Measurements from ENCODE around the gene GPATCH8. TPM values are rescaled to one million over a fixed set of nuclear protein-coding genes. Genes with fewer than 3 reads are reported as not detected.

The GPATCH8 gene
- total RNA-seq, 3 donors from 2014 or later (not counting 1 experiment from before 2014, with no cell fraction given), result 104 to 111 (median 109) TPM

GRCh38 chr17:44356241-44356640 lies 147.0 kb downstream of the GPATCH8 start:
- Histone ChIP-seq H3K27ac (ENCODE audit: low read length) (no peak overlapping the region), H3K4me1 (ENCODE audit: control insufficient read depth, insufficient read depth, low read length) (peaks cover 7% of the 10 kb centered on the region), H3K36me3 (ENCODE audit: control insufficient read depth, insufficient read depth, low read length) (peaks cover 6% of the 10 kb centered on the region), H3K4me3 (ENCODE audit: low read length) (no peak overlapping the region), H3K27me3 (ENCODE audit: control insufficient read depth, insufficient read depth, low read length) (no peaks in the 10 kb centered on the region), H3K9me3 (ENCODE audit: control insufficient read depth, insufficient read depth, low read length) (no peaks in the 10 kb centered on the region)
- Mint-ChIP-seq H3K27me3 (ENCODE audit: low read depth in 2 of 2) (peaks cover 8 to 11% of the 10 kb centered on the region in 2 donors), H3K4me3 (no peak overlapping the region), H3K36me3 (no peaks in the 10 kb centered on the region), H3K4me1 (no peaks in the 10 kb centered on the region), H3K9me3 (no peaks in the 10 kb centered on the region), H3K27ac (no peak overlapping the region)
- 84% methylated on average over 11 of the region's 11 CpGs for WGBS (ENCODE audit: insufficient coverage)
- DNase-seq, result no peak
- TF ChIP-seq CTCF (IDR thresholded peaks at IDR 0.05), result no peak
- ATAC-seq, result no peak
- intact Hi-C loops (cut with micrococcal nuclease), result no loop called here

- Mint-ChIP-seq H3K27ac (no peak overlapping the region), H3K36me3 (no peaks in the 10 kb centered on the region), H3K9me3 (no peaks in the 10 kb centered on the region), H3K4me3 (no peak overlapping the region), H3K4me1 (no peaks in the 10 kb centered on the region), H3K27me3 (ENCODE audit: low read depth in 2 of 2) (peaks cover 7 to 11% of the 10 kb centered on the region in 2 donors)
- TF ChIP-seq CTCF (IDR thresholded peaks at IDR 0.05), result no peak
- intact Hi-C loops (cut with micrococcal nuclease), result no loop called here
- H3K4me1 ChIP-seq (ENCODE audit: control insufficient read depth, insufficient read depth, low read length), result peaks cover 7% of the 10 kb centered on the region
- H3K27me3 ChIP-seq (ENCODE audit: control insufficient read depth, insufficient read depth, low read length), result no peaks in the 10 kb centered on the region
- no peak for ATAC-seq
- peaks cover 7% of the 10 kb centered on the region for H3K36me3 ChIP-seq (ENCODE audit: control insufficient read depth, insufficient read depth, low read length)
- DNase-seq, result peak in 1 of 2 donors; percentile 6
- H3K27ac ChIP-seq (ENCODE audit: low read length), result no peak overlapping the region
- H3K9me3 ChIP-seq (ENCODE audit: control insufficient read depth, insufficient read depth, low read length), result no peaks in the 10 kb centered on the region
- no peak overlapping the region for H3K4me3 ChIP-seq (ENCODE audit: low read length)
- WGBS (ENCODE audit: insufficient coverage), result 88% methylated on average over 17 of the region's 17 CpGs
Observed at GRCh38 chr17:44355642-44356099, 147.5 kb downstream of the GPATCH8 start.

GRCh38 chr17:44354582-44355561 lies 148.3 kb downstream of the GPATCH8 start:
- 64% methylated on average over 75 of the region's 77 CpGs for WGBS (ENCODE audit: insufficient coverage)
- TF ChIP-seq CTCF (IDR thresholded peaks at IDR 0.05), result peak; percentile 46
- Mint-ChIP-seq H3K27me3 (ENCODE audit: low read depth in 2 of 2) (peaks cover 0 to 7% of the 10 kb centered on the region in 2 donors), H3K36me3 (no peaks in the 10 kb centered on the region), H3K27ac (no peak overlapping the region), H3K9me3 (no peaks in the 10 kb centered on the region), H3K4me1 (no peaks in the 10 kb centered on the region), H3K4me3 (peak overlapping the region; percentile 84)
- no peak overlapping the region for H3K27ac ChIP-seq (ENCODE audit: low read length)
- peaks cover 7% of the 10 kb centered on the region for H3K36me3 ChIP-seq (ENCODE audit: control insufficient read depth, insufficient read depth, low read length)
- intact Hi-C loops (cut with micrococcal nuclease), result no loop called here
- H3K9me3 ChIP-seq (ENCODE audit: control insufficient read depth, insufficient read depth, low read length), result no peaks in the 10 kb centered on the region
- no peak overlapping the region for H3K4me3 ChIP-seq (ENCODE audit: low read length)
- ATAC-seq, result peak; percentile 48 to 64 (median 50)
- H3K27me3 ChIP-seq (ENCODE audit: control insufficient read depth, insufficient read depth, low read length), result no peaks in the 10 kb centered on the region
- peaks cover 13% of the 10 kb centered on the region for H3K4me1 ChIP-seq (ENCODE audit: control insufficient read depth, insufficient read depth, low read length)
- DNase-seq, result peak; percentile 57 to 74

All from natural killer cell (primary cell).